GM21526 (cell line): ENCODE data around the gene CCDC192.

ENCODE experiments used
- ATAC-seq: cut with Tn5 transposase; IDR thresholded peaks from one replicate; pipeline ENCODE4 v1.9.1; 2021; ENCODE audit warnings: moderate library complexity; ENCODE audit not compliant: unreplicated experiment, low FRiP score

The CCDC192 gene

GRCh38 chr5:127942246-127943060 is 239.3 kb downstream of the CCDC192 start:
- no peak for ATAC-seq

- peak; percentile 75 for ATAC-seq
Measured at GRCh38 chr5:127943061-127943371, 239.8 kb downstream of the CCDC192 start.

GRCh38 chr5:127944125-127944524 is 240.9 kb downstream of the CCDC192 start:
- no peak for ATAC-seq

GRCh38 chr5:127947941-127948340 is 244.8 kb downstream of the CCDC192 start:
- no peak for ATAC-seq

GRCh38 chr5:127950707-127951391 is 247.7 kb downstream of the CCDC192 start:
- no peak for ATAC-seq

GRCh38 chr5:127951791-127952190 is 248.6 kb downstream of the CCDC192 start:
- no peak for ATAC-seq

- no peak for ATAC-seq
Measured at GRCh38 chr5:127957183-127957582, 254.0 kb downstream of the CCDC192 start.

- ATAC-seq, result no peak
Measured at GRCh38 chr5:127957701-127958239, 254.6 kb downstream of the CCDC192 start.

- no peak for ATAC-seq
Measured at GRCh38 chr5:127958421-127959011, 255.3 kb downstream of the CCDC192 start.

- no peak for ATAC-seq
Measured at GRCh38 chr5:127959152-127959764, 256.1 kb downstream of the CCDC192 start.

GRCh38 chr5:127960270-127960691 is 257.1 kb downstream of the CCDC192 start:
- ATAC-seq, result no peak

- no peak for ATAC-seq
Measured at GRCh38 chr5:127961006-127961762, 258.0 kb downstream of the CCDC192 start.

- no peak for ATAC-seq
Measured at GRCh38 chr5:127961763-127962145, 258.6 kb downstream of the CCDC192 start.

GRCh38 chr5:127962491-127962890 is 259.3 kb downstream of the CCDC192 start:
- ATAC-seq, result no peak

GRCh38 chr5:127963233-127963632 is 260.0 kb downstream of the CCDC192 start:
- ATAC-seq, result no peak

GRCh38 chr5:127963931-127964330 is 260.7 kb downstream of the CCDC192 start:
- ATAC-seq, result no peak

GRCh38 chr5:127967323-127967982 is 264.3 kb downstream of the CCDC192 start:
- ATAC-seq, result no peak

GRCh38 chr5:127967983-127968592 is 264.9 kb downstream of the CCDC192 start:
- no peak for ATAC-seq

GRCh38 chr5:127969002-127969401 is 265.8 kb downstream of the CCDC192 start:
- no peak for ATAC-seq
